ENCODE measurements around the gene KIF5C.

Gene KIF5C

DNA sequence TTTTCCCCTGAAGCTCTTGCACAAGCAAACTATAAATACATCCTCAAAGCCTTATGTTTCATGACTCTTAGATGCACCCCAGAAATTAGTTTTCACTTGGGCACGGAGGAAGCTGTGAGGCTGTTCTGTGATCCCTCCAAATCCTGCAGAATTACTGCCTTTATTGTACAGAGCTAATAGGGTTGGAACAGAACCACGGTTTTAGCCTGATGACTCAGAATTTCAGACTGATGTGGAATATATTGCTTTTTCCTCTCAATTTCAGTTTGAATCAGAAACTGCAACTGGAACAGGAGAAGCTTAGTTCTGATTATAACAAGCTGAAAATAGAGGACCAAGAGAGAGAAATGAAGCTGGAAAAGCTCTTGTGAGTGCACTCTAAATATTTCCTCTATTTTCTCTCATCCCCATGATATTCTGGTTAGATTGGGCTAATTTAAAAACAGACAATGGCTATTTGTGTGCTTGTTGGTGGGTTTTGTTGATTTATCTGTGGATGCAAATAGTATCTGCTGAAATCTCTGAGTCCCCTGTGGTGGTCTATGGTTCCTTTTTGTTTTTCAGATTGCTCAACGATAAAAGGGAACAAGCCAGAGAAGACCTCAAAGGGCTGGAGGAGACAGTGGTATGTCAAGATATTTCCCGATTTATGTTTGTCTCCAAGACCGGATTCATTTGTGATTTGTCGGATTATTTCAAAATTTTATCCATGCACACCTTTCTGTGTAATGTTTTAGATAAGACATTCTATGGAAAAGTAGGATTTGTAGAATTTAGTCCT lies 125.3 kb downstream of the KIF5C start:
- Histone ChIP-seq H3K9ac (no peak overlapping the region), H3K9me3 (ENCODE audit: control insufficient read depth, low read length) (no peaks in the 10 kb centered on the region), H3K27ac (no peak overlapping the region), H2AFZ (no peak overlapping the region), H3K27me3 (ENCODE audit: control insufficient read depth, insufficient read depth, low read length) (no peaks in the 10 kb centered on the region), H3K4me3 (ENCODE audit: low read depth, low read length) (no peak overlapping the region), H3K4me2 (ENCODE audit: low read length) (no peak overlapping the region), H3K4me1 (no peaks in the 10 kb centered on the region), H3K36me3 (ENCODE audit: control insufficient read depth, insufficient read depth, low read length) (no peaks in the 10 kb centered on the region), H3K79me2 (no peaks in the 10 kb centered on the region)
- TF ChIP-seq, protein P1, sequence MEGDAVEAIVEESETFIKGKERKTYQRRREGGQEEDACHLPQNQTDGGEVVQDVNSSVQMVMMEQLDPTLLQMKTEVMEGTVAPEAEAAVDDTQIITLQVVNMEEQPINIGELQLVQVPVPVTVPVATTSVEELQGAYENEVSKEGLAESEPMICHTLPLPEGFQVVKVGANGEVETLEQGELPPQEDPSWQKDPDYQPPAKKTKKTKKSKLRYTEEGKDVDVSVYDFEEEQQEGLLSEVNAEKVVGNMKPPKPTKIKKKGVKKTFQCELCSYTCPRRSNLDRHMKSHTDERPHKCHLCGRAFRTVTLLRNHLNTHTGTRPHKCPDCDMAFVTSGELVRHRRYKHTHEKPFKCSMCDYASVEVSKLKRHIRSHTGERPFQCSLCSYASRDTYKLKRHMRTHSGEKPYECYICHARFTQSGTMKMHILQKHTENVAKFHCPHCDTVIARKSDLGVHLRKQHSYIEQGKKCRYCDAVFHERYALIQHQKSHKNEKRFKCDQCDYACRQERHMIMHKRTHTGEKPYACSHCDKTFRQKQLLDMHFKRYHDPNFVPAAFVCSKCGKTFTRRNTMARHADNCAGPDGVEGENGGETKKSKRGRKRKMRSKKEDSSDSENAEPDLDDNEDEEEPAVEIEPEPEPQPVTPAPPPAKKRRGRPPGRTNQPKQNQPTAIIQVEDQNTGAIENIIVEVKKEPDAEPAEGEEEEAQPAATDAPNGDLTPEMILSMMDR (IDR thresholded peaks at IDR 0.05) = no peak

DNA sequence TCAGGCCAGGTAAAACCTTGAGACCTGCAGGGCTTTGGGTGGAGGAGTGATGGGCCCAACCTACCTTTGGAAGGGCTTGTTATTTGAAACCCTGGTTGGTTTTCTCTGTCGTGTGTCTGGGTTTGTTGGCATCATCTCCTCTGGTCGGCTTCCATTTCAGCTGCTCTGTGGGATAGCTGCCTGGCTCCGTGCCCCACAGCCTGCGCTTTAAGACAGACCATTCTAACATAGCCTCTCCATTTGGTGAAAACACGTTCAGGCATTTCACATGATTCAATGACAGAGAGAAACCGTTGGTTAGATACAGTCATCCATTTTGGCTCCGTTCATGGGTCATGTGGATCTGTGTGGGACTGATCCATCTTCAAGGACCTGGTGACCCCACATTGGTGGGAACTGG lies 126.5 kb downstream of the KIF5C start:
- Histone ChIP-seq H3K9me3 (ENCODE audit: control insufficient read depth, low read length) (no peaks in the 10 kb centered on the region), H3K27ac (no peak overlapping the region), H3K4me3 (ENCODE audit: low read depth, low read length) (no peak overlapping the region), H3K4me2 (ENCODE audit: low read length) (no peak overlapping the region), H3K4me1 (no peaks in the 10 kb centered on the region), H3K27me3 (ENCODE audit: control insufficient read depth, insufficient read depth, low read length) (no peaks in the 10 kb centered on the region), H3K36me3 (ENCODE audit: control insufficient read depth, insufficient read depth, low read length) (no peaks in the 10 kb centered on the region), H3K9ac (no peak overlapping the region), H3K79me2 (no peaks in the 10 kb centered on the region), H2AFZ (no peak overlapping the region)
- TF ChIP-seq, protein P1 (IDR thresholded peaks at IDR 0.05) = no peak

DNA sequence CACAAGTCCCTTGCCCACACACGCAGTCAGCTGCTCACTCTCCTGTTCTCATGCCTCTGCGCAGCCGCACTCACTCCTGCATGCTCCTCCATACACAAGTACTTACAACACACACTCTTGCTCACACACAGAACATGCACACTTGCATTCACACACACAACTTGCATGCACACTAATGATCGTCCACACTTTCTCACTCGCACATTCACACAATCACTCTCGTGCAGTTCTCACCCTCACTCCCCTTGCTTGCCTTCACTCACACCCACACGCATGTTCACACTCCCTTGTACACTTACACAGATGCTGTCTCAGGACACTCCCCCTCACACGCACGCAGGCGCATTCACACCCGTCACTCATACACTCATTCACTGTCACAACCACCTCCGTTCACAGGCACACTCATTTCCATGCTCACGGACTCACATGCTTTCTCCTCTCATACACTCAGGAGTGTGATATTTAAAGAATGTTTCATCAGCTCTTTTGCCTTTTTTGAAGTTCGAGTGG lies 127.4 kb downstream of the KIF5C start:
- no peaks in the 10 kb centered on the region for H3K27me3 ChIP-seq (ENCODE audit: control insufficient read depth, insufficient read depth, low read length)
- no peaks in the 10 kb centered on the region for H3K4me1 ChIP-seq
- no peak overlapping the region for H3K27ac ChIP-seq
- H3K36me3 ChIP-seq (ENCODE audit: control insufficient read depth, insufficient read depth, low read length) = no peaks in the 10 kb centered on the region
- no peak overlapping the region for H3K4me2 ChIP-seq (ENCODE audit: low read length)
- no peak overlapping the region for H2AFZ ChIP-seq
- H3K9me3 ChIP-seq (ENCODE audit: control insufficient read depth, low read length) = no peaks in the 10 kb centered on the region
- TF ChIP-seq, protein P1 (IDR thresholded peaks at IDR 0.05) = no peak
- H3K4me3 ChIP-seq (ENCODE audit: low read depth, low read length) = no peak overlapping the region
- H3K9ac ChIP-seq = no peak overlapping the region
- H3K79me2 ChIP-seq = no peaks in the 10 kb centered on the region

DNA sequence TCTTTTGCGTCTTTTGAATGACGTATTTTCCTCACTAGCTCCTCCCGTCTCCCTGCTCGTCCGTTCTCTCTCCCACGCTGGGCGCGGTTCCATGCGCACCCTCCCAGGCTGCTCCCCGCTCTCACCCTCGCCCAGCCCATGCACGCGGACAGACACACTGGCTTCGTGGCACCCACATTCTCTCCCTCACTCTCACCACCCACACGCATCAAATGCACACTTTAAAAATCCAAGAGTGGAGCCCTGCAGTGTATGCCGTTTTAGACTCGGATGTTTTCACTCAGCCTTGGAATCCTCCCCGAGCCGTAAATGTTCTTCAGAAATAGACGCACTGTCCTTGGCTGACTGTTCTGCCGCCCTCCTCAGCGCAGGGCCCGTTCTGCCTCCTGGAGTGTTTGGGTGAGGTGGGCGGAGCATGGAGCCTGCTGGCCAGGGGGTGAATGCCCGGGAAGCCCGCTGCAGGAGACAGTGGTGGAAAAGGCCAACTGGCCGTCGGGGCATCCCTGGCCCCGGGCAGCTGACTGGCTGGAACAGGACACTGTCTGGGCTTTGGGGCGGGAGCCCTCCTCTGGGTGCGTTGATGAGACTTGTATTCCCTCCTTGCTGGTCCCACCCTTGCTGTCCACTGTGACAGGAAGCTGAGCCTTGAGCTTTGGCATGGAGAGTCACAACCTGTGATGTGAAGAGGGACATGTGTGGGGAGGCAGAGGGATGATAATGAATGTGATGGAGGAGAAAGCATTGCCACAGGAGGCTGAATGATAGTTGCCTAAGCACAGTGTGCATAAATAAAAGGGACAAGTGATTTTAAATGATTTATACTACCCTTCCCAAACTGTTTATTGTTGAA lies 128.1 kb downstream of the KIF5C start:
- Histone ChIP-seq H2AFZ (no peak overlapping the region), H3K4me2 (ENCODE audit: low read length) (no peak overlapping the region), H3K36me3 (ENCODE audit: control insufficient read depth, insufficient read depth, low read length) (no peaks in the 10 kb centered on the region), H3K9ac (no peak overlapping the region), H3K9me3 (ENCODE audit: control insufficient read depth, low read length) (no peaks in the 10 kb centered on the region), H3K4me3 (ENCODE audit: low read depth, low read length) (no peak overlapping the region), H3K27ac (no peak overlapping the region), H3K79me2 (no peaks in the 10 kb centered on the region), H3K27me3 (ENCODE audit: control insufficient read depth, insufficient read depth, low read length) (no peaks in the 10 kb centered on the region), H3K4me1 (no peaks in the 10 kb centered on the region)
- TF ChIP-seq, protein P1 (IDR thresholded peaks at IDR 0.05) = no peak
